ENCODE results near the gene PHOSPHO2. TPM values are rescaled to one million over a fixed set of nuclear protein-coding genes. Genes with fewer than 3 reads are reported as not detected.

Gene PHOSPHO2
- total RNA-seq, 1 experiment from 2014 or later, result 5.0 TPM

DNA sequence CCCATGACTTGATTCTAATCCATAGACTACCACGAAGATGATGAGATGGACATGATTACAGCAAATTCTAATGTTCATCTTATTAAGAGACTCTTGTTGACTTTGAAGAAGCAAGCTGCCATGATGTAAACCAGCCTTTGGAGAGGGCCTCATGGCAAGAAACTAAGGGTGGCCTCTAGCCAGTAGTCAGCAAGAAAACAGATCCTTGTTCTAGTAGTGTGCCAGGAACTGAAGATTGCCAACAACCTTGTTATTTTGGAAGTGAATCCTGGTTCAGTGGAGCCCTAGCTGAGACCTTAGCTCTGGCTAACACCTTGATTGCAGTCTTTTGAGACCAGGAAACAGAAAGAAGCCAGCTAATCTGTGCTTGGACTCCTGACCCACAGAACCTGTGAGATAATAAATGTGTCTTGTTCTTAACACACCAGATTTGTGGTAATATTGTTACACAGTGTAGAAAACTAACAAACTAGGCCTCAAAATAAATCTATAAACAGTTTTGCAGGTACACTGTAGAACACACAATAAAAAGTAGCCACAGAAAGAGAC lies 10.0 kb downstream of the PHOSPHO2 start:
- H3K4me3 ChIP-seq (ENCODE audit: low read depth, low read length), result no peak overlapping the region
- H3K27me3 ChIP-seq (replicated peaks; ENCODE audit: control insufficient read depth, insufficient read depth, low read length), result no peaks in the 10 kb centered on the region
- intact Hi-C loops (cut with micrococcal nuclease; ENCODE audit: unreplicated experiment), result no loop called here
- BruUV-seq (replicated peaks), result no TSS peak
- TF ChIP-seq CTCF (IDR thresholded peaks at IDR 0.05; ENCODE audit: insufficient read depth in 1 of 2, low read depth in 1 of 2, low read length in 1 of 2, severe bottlenecking in 1 of 2, unreplicated experiment in 1 of 2), result no peak
- H3K27me3 Mint-ChIP-seq (ENCODE audit: insufficient read depth, unreplicated experiment), result no peaks in the 10 kb centered on the region
- peaks cover 16% of the 10 kb centered on the region for H3K36me3 Mint-ChIP-seq (ENCODE audit: insufficient read depth, unreplicated experiment)
- H3K36me3 ChIP-seq (ENCODE audit: control insufficient read depth, insufficient read depth, low read length), result no peaks in the 10 kb centered on the region
- H3K9me3 ChIP-seq, result no peaks in the 10 kb centered on the region
- ChIA-PET POLR2A (no interaction called here), CTCF (no interaction called here)
- H3K4me1 ChIP-seq, result no peaks in the 10 kb centered on the region
- DNase-seq, result no peak
- H3K4me3 Mint-ChIP-seq (ENCODE audit: unreplicated experiment), result no peak overlapping the region
- H3K4me1 Mint-ChIP-seq (ENCODE audit: low read depth, unreplicated experiment), result no peaks in the 10 kb centered on the region
- H3K27ac Mint-ChIP-seq (ENCODE audit: unreplicated experiment), result no peak overlapping the region
- no peaks in the 10 kb centered on the region for H3K9me3 Mint-ChIP-seq (ENCODE audit: unreplicated experiment)

- no peaks in the 10 kb centered on the region for H3K4me1 ChIP-seq
- CTCF ChIA-PET, result no interaction called here
- BruUV-seq (replicated peaks), result no TSS peak
- no peaks in the 10 kb centered on the region for H3K36me3 ChIP-seq (ENCODE audit: control insufficient read depth, insufficient read depth, low read length)
- H3K4me1 Mint-ChIP-seq (ENCODE audit: low read depth, unreplicated experiment), result no peaks in the 10 kb centered on the region
- H3K27me3 Mint-ChIP-seq (ENCODE audit: insufficient read depth, unreplicated experiment), result no peaks in the 10 kb centered on the region
- no peaks in the 10 kb centered on the region for H3K9me3 ChIP-seq
- H3K27me3 ChIP-seq (replicated peaks; ENCODE audit: control insufficient read depth, insufficient read depth, low read length), result no peaks in the 10 kb centered on the region
- no peak overlapping the region for H3K27ac Mint-ChIP-seq (ENCODE audit: unreplicated experiment)
- H3K4me3 ChIP-seq (ENCODE audit: low read depth, low read length), result no peak overlapping the region
- peaks cover 11% of the 10 kb centered on the region for H3K36me3 Mint-ChIP-seq (ENCODE audit: insufficient read depth, unreplicated experiment)
- intact Hi-C loops (cut with micrococcal nuclease; ENCODE audit: unreplicated experiment), result no loop called here
- H3K4me3 Mint-ChIP-seq (ENCODE audit: unreplicated experiment), result no peak overlapping the region
- DNase-seq, result no peak
- no peak for TF ChIP-seq CTCF (IDR thresholded peaks at IDR 0.05; ENCODE audit: insufficient read depth in 1 of 2, low read depth in 1 of 2, low read length in 1 of 2, severe bottlenecking in 1 of 2, unreplicated experiment in 1 of 2)
- no peaks in the 10 kb centered on the region for H3K9me3 Mint-ChIP-seq (ENCODE audit: unreplicated experiment)
- POLR2A ChIA-PET, result no interaction called here
Observed at GRCh38 chr2:169705927-169706326, 11.7 kb downstream of the PHOSPHO2 start.

DNA sequence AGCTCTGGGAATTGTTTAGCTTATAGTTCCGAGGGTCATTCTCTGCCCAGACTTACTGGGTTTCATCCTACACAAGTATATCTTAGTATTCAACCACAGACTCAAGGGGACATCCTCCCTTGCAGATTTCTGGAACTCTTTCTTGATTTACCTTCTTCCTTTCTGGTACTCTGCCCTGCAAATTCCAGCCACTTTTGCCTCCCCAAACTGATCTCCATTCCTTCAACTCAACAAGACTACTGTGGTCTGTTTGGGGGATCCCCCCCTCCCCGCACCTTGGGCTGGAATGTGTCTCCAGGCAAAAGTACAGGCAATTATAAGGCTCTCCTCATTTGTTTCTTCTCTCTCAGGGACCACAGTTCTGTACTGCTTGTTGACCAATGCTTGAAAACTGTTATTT lies 13.4 kb downstream of the PHOSPHO2 start:
- H3K4me1 Mint-ChIP-seq (ENCODE audit: low read depth, unreplicated experiment), result no peaks in the 10 kb centered on the region
- no peak overlapping the region for H3K4me3 Mint-ChIP-seq (ENCODE audit: unreplicated experiment)
- no peak for DNase-seq
- intact Hi-C loops (cut with micrococcal nuclease; ENCODE audit: unreplicated experiment), result no loop called here
- Histone ChIP-seq H3K9me3 (no peaks in the 10 kb centered on the region), H3K4me1 (no peaks in the 10 kb centered on the region), H3K36me3 (ENCODE audit: control insufficient read depth, insufficient read depth, low read length) (no peaks in the 10 kb centered on the region), H3K27me3 (replicated peaks; ENCODE audit: control insufficient read depth, insufficient read depth, low read length) (no peaks in the 10 kb centered on the region), H3K4me3 (ENCODE audit: low read depth, low read length) (no peak overlapping the region)
- H3K27ac Mint-ChIP-seq (ENCODE audit: unreplicated experiment), result no peak overlapping the region
- BruUV-seq (replicated peaks), result no TSS peak
- no peaks in the 10 kb centered on the region for H3K27me3 Mint-ChIP-seq (ENCODE audit: insufficient read depth, unreplicated experiment)
- no peaks in the 10 kb centered on the region for H3K9me3 Mint-ChIP-seq (ENCODE audit: unreplicated experiment)
- TF ChIP-seq CTCF (IDR thresholded peaks at IDR 0.05; ENCODE audit: insufficient read depth in 1 of 2, low read depth in 1 of 2, low read length in 1 of 2, severe bottlenecking in 1 of 2, unreplicated experiment in 1 of 2), result no peak
- POLR2A ChIA-PET, result no interaction called here
- peaks cover 11% of the 10 kb centered on the region for H3K36me3 Mint-ChIP-seq (ENCODE audit: insufficient read depth, unreplicated experiment)
- CTCF ChIA-PET, result no interaction called here

All from Caco-2 (cell line).